Parathyroid adenoma (tissue), 2 donors: ENCODE data around the gene FAR2.
"Not testable (repeated sequence)": the region's sequence is repeated elsewhere in the genome, so short reads cannot be mapped to it uniquely, and the experiment has no call there.

Experiments
- H2AFZ ChIP-seq: fragments of 300-600 bp; sonication (generic); one replicate; pipeline ENCODE4 v1.7.0; 2017; ENCODE audit warnings: antibody characterized with exemption, mild to moderate bottlenecking
- H3K27ac ChIP-seq: fragments of 300-600 bp; sonication (generic); one replicate; pipeline ENCODE4 v1.7.0; 2017
- H3K27me3 ChIP-seq: fragments of 300-600 bp; sonication (generic); one replicate; pipeline ENCODE4 v1.7.0; 2017; ENCODE audit warnings: low read length; ENCODE audit not compliant: control insufficient read depth, insufficient read depth
- H3K36me3 ChIP-seq: fragments of 300-600 bp; sonication (generic); one replicate; pipeline ENCODE4 v1.7.0; 2017; ENCODE audit warnings: low read length; ENCODE audit not compliant: control insufficient read depth, insufficient read depth
- H3K4me1 ChIP-seq: fragments of 300-600 bp; sonication (generic); one replicate; pipeline ENCODE4 v1.7.0; 2017; ENCODE audit warnings: control low read depth
- H3K4me2 ChIP-seq: fragments of 300-600 bp; sonication (generic); one replicate; pipeline ENCODE4 v1.7.0; 2017; ENCODE audit warnings: low read length
- H3K4me3 ChIP-seq: fragments of 300-600 bp; sonication (generic); one replicate; pipeline ENCODE4 v1.7.0; 2017; ENCODE audit warnings: low read depth, low read length
- H3K79me2 ChIP-seq: fragments of 300-600 bp; sonication (generic); one replicate; pipeline ENCODE4 v1.7.0; 2017; ENCODE audit warnings: control low read depth
- H3K9ac ChIP-seq: fragments of 300-600 bp; sonication (generic); one replicate; pipeline ENCODE4 v1.7.0; 2017; ENCODE audit warnings: mild to moderate bottlenecking
- H3K9me3 ChIP-seq: fragments of 300-600 bp; sonication (generic); one replicate; pipeline ENCODE4 v1.7.0; 2017; ENCODE audit warnings: low read length; ENCODE audit not compliant: control insufficient read depth
- CTCF ChIP-seq: fragments of 300-600 bp; sonication (generic); IDR thresholded peaks from one replicate; pipeline ENCODE4 v1.7.0; 2017; ENCODE audit warnings: antibody characterized with exemption, mild to moderate bottlenecking
- donor health status: primary hyperparathyroidism.

The FAR2 gene

DNA sequence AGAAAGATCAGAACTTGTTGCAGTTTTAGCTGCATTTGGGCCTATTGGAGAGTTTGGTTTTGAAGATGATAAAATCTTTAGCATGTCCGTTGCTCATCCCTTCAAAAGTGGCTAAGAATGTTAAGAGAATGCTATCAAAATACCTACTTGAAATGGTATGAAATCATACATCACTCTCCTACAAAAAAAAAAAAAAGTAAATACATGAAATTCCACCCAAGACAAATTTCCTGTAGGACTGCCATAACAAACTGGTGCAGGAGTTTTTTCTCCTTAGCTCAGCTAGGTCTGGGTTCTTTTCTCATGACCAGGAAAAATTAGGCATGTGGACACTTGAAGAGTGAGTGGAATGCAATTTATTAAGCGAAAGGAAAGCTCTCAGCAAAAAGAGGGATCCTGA, 15.9 kb upstream of the FAR2 start:
- Histone ChIP-seq H3K4me2 (no peak overlapping the region), H3K4me3 (no peak overlapping the region), H3K36me3 (no peaks in the 10 kb centered on the region), H3K4me1 (no peaks in the 10 kb centered on the region), H3K9ac (no peak overlapping the region), H3K9me3 (no peaks in the 10 kb centered on the region), H3K27me3 (no peaks in the 10 kb centered on the region), H2AFZ (no peak overlapping the region), H3K27ac (no peak overlapping the region), H3K79me2 (no peaks in the 10 kb centered on the region)
- no peak for TF ChIP-seq CTCF

- H3K27me3 ChIP-seq, result no peaks in the 10 kb centered on the region
- H3K4me3 ChIP-seq, result no peak overlapping the region
- H3K27ac ChIP-seq, result no peak overlapping the region
- TF ChIP-seq CTCF, result no peak
- H3K9me3 ChIP-seq, result no peaks in the 10 kb centered on the region
- no peak overlapping the region for H2AFZ ChIP-seq
- H3K36me3 ChIP-seq, result no peaks in the 10 kb centered on the region
- no peak overlapping the region for H3K4me2 ChIP-seq
- H3K9ac ChIP-seq, result no peak overlapping the region
- H3K79me2 ChIP-seq, result no peaks in the 10 kb centered on the region
- no peaks in the 10 kb centered on the region for H3K4me1 ChIP-seq
Measured at GRCh38 chr12:29133680-29134079, 15.4 kb upstream of the FAR2 start.

DNA sequence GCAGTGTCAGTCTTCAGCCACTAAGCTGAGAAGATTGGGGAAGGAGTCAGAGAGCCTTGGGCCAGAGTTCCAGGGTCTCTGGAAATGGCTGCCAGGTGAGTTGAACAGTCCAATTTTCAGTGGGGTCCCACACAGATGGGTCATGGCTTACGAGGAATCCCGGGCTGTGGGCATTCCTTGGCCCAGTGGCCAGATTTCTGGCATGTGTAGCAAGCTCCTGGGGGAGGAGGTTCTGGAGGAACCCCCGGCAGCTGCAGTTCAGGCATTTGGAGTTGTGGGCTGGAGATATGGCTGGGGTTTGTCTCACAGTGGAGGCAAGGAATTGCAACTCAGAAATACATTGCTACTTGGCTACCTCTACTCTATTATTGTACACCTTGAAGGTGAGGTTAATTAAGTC, 10.8 kb upstream of the FAR2 start:
- not testable (repeated sequence) for H3K4me2 ChIP-seq, H3K4me1 ChIP-seq, H3K79me2 ChIP-seq, H2AFZ ChIP-seq, H3K4me3 ChIP-seq, H3K27ac ChIP-seq, H3K9me3 ChIP-seq, H3K27me3 ChIP-seq, H3K9ac ChIP-seq, H3K36me3 ChIP-seq

- H2AFZ ChIP-seq, H3K4me1 ChIP-seq, H3K9ac ChIP-seq, H3K27me3 ChIP-seq, H3K79me2 ChIP-seq, H3K36me3 ChIP-seq, H3K27ac ChIP-seq, H3K4me3 ChIP-seq, H3K4me2 ChIP-seq, H3K9me3 ChIP-seq: not testable (repeated sequence)
Measured at GRCh38 chr12:29138855-29139254, 10.2 kb upstream of the FAR2 start.

DNA sequence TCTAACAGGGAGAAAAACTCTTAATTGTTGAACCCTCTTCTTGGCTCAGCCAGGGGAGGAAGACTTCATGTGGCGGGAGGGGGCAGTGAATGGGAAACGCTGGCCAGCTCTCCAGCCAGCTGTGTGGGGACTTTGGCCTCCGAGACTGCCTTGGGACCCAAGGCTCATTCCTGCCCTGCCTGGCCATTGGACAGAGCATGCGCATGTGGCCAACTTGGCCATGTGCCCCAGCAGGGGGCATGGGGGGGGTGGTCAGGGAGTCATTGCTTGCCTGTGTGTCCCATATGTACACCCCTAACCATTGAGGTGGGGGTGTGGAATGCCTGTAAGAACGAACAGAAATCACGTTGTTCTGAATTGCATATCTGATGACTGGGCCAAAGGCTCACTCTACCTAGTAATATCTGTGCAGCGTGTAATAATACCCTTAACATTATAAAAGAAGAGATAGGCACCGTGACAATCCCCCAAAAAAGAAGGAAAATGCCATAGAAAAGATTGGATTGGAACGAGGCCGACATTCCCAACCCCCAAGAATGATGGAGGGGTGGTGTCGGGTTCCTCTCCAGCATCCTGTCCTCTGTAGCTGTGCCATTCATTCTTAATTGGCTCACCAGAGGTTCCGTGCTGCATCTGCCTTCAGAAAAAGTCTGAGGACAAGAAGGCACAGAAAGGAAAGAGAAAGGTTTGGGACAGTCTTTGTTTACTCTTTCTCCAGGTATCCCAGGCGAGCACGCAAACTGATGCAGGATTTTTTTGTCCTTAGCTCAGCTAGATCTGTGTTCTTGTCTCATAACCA, 3.5 kb upstream of the FAR2 start:
- no peaks in the 10 kb centered on the region for H3K36me3 ChIP-seq
- no peak overlapping the region for H3K4me2 ChIP-seq
- no peaks in the 10 kb centered on the region for H3K4me1 ChIP-seq
- H3K4me3 ChIP-seq, result no peak overlapping the region
- no peaks in the 10 kb centered on the region for H3K27me3 ChIP-seq
- H3K27ac ChIP-seq, result no peak overlapping the region
- no peak overlapping the region for H3K9ac ChIP-seq
- no peak for TF ChIP-seq CTCF
- no peaks in the 10 kb centered on the region for H3K79me2 ChIP-seq
- no peak overlapping the region for H2AFZ ChIP-seq
- no peaks in the 10 kb centered on the region for H3K9me3 ChIP-seq

GRCh38 chr12:29146196-29146595, 2.9 kb upstream of the FAR2 start:
- H3K4me1 ChIP-seq, result no peaks in the 10 kb centered on the region
- no peak for TF ChIP-seq CTCF
- H3K9ac ChIP-seq, result no peak overlapping the region
- no peak overlapping the region for H3K4me2 ChIP-seq
- no peak overlapping the region for H3K27ac ChIP-seq
- no peaks in the 10 kb centered on the region for H3K9me3 ChIP-seq
- H3K36me3 ChIP-seq, result no peaks in the 10 kb centered on the region
- H3K27me3 ChIP-seq, result no peaks in the 10 kb centered on the region
- H2AFZ ChIP-seq, result no peak overlapping the region
- no peaks in the 10 kb centered on the region for H3K79me2 ChIP-seq
- no peak overlapping the region for H3K4me3 ChIP-seq
